Measurements from ENCODE around the gene GLT8D1.

The GLT8D1 gene

DNA sequence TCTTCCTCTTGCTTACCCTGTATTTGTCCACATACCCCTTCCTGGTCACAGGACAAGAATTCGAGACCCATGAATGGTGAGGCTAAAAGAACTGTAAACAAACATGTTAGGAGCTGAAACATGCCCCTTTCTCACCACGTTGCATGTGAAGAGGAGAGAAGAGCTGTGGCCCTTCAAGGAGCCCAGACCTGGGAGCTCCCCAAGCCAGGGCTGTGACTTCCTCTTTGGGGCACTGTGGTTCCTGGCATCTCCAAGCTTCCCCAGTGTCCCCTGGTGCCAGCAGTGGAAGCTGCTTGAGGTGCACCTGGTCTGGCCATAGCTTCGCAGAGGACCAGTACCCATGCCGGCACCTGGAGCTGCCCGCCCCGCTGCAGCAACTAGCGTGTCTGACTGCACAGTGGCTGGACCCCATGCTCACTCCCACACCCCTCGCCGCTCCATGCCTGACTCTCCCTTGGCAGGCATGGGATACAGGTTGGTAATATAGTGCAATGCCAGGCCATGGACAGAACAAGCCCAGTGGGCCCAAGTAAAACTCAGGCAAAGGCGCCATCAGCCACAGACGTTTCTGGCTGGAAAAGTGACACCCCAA is 10.2 kb upstream of the GLT8D1 start:
- H3K4me3 ChIP-seq (replicated peaks; ENCODE audit: low read depth, low read length), result no peak overlapping the region
- no peaks in the 10 kb centered on the region for H3K27me3 ChIP-seq (replicated peaks; ENCODE audit: control insufficient read depth, insufficient read depth, low read length)
- TF ChIP-seq, protein P1, sequence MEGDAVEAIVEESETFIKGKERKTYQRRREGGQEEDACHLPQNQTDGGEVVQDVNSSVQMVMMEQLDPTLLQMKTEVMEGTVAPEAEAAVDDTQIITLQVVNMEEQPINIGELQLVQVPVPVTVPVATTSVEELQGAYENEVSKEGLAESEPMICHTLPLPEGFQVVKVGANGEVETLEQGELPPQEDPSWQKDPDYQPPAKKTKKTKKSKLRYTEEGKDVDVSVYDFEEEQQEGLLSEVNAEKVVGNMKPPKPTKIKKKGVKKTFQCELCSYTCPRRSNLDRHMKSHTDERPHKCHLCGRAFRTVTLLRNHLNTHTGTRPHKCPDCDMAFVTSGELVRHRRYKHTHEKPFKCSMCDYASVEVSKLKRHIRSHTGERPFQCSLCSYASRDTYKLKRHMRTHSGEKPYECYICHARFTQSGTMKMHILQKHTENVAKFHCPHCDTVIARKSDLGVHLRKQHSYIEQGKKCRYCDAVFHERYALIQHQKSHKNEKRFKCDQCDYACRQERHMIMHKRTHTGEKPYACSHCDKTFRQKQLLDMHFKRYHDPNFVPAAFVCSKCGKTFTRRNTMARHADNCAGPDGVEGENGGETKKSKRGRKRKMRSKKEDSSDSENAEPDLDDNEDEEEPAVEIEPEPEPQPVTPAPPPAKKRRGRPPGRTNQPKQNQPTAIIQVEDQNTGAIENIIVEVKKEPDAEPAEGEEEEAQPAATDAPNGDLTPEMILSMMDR (IDR thresholded peaks at IDR 0.05; ENCODE audit: insufficient read depth, low read length, poor library complexity, severe bottlenecking), result no peak
- peaks cover 4% of the 10 kb centered on the region for H3K36me3 ChIP-seq (ENCODE audit: control insufficient read depth, insufficient read depth, low read length)
- no peak for DNase-seq (ENCODE audit: extremely low read depth, insufficient read length)

DNA sequence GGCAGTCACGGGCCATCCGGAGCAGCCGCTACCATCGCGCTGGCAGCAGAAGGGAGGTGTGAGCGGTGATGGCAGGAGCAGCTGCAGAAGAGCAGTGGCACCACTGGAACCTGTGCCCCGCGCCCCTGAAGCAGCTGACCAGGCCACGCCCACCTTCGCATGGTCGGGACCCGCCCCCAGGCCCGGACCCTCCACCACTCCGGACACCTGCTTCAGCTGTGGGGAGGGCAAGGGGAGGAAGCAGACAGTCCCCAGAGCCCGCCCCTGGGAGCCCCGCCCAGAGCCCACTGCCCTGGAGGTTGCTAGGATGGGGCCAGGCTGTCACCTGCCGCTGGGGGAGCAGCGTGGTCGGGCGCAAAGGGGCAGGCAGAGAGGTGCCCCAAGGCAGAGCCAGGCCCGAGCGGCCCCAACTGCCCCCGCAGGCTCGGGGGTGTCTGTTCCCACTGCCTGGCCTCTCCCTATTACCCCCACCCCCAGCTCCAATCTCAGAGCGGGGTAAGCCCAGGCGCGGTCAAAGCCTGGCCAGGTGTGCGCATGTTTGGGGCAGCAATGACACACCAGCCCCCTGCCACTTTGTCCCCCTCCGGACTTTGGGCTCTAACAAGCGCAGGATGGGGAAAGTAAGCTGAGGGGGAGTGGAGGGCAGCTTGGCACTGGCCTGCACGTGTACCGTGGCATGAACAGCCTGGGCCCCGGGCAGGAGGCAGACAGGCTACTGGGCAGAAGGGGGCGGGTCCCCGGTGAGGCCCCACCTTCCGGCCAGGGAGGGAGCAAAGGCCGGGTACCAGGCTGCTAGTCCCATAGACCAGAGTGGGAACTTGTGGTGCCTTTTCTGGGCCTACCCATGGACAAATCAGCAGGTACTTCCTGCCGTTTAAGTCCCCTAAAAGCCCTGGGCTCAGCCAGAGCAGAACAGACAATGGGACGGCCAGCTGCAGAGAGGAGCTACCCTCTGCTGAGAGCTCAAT is 9.0 kb upstream of the GLT8D1 start:
- DNase-seq (ENCODE audit: extremely low read depth, insufficient read length), result no peak
- TF ChIP-seq, protein P1 (IDR thresholded peaks at IDR 0.05; ENCODE audit: insufficient read depth, low read length, poor library complexity, severe bottlenecking), result no peak
- H3K36me3 ChIP-seq (ENCODE audit: control insufficient read depth, insufficient read depth, low read length), result peaks cover 4% of the 10 kb centered on the region
- no peak overlapping the region for H3K4me3 ChIP-seq (replicated peaks; ENCODE audit: low read depth, low read length)
- H3K27me3 ChIP-seq (replicated peaks; ENCODE audit: control insufficient read depth, insufficient read depth, low read length), result no peaks in the 10 kb centered on the region

DNA sequence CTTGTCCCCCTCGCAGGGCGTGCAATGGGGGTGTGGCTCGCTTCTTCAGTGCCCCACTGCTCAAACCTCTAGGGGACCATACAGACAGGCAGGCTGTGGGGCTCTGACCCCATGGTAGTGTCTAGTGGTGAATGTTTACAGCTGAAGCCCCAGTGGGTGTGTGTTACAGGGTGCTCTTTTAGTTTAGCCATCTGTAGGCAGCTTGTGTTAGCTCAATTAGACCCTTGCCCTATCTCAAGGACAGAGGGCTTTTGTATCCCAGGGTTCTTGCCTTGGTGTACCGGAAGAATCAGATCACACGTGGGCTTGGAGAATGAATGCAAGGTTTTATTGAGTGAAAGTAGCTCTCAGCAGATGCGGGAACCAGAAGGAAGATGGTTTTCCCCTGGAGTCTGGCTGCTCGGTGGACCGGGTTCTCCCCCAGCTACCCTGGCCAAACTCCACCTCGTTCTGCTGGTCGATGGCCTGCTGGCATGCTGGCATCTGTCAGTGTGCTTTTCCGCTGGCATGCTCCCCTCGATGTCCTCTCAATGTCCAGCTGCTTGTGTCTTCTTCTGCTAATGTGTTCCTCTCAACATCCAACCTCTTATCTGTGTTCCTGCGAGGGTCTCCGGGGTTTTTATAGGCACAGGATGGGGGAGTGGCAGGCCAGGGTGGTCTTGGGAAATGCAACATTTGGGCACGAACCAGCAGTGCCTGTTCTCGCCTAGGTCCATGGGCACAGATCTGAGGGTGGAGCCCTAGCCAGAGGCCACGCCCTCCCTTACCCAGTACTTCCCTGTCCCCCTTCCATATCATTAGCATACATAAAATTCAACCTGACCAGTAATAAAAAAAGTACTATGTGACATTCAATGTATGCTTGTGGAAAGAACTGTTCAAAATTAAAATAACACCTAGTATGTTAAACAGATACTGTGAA is 7.0 kb upstream of the GLT8D1 start:
- H3K36me3 ChIP-seq (ENCODE audit: control insufficient read depth, insufficient read depth, low read length), result peaks cover 4% of the 10 kb centered on the region
- H3K4me3 ChIP-seq (replicated peaks; ENCODE audit: low read depth, low read length), result no peak overlapping the region
- no peaks in the 10 kb centered on the region for H3K27me3 ChIP-seq (replicated peaks; ENCODE audit: control insufficient read depth, insufficient read depth, low read length)
- no peak for DNase-seq (ENCODE audit: extremely low read depth, insufficient read length)
- TF ChIP-seq, protein P1 (IDR thresholded peaks at IDR 0.05; ENCODE audit: insufficient read depth, low read length, poor library complexity, severe bottlenecking), result no peak

DNA sequence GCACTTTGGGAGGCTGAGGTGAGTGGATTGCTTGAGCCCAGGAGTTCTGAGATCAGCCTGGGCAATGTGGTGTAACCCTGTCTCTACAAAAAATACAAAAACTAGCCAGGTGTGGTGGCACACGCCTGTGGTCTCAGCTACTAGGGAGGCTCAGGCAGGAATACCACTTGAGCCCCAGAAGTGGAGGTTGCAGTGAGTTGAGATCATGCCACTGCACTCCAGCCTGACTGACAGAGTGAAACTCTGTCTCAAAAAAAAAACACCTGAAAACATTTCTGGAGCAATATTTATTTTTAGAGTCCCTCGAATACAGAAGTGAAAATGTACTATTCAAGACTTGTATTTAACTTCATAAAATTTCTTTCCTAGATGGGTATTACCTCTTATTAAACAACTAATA is 4.9 kb upstream of the GLT8D1 start:
- peaks cover 4% of the 10 kb centered on the region for H3K36me3 ChIP-seq (ENCODE audit: control insufficient read depth, insufficient read depth, low read length)

DNA sequence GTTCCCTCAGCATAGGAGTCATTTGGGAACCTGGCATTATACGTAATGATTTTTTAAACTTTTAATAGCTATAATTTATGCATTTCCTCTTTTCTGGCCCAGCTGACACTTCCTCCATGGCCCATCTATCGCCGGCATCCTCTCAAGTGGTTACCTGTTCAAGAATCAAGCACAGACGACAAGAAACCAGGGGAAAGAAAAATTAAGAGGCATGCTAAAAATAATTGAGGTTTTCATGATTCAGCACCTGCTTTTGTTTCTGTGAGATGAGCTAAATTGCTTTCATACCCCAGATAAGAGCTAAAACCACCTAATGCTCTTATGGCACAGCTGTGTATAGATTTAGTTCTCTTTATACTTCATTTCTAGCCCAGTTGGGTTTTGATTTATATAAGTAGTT is 2.0 kb upstream of the GLT8D1 start:
- H3K4me3 ChIP-seq (replicated peaks; ENCODE audit: low read depth, low read length), result peak overlapping the region; percentile 77
- DNase-seq (ENCODE audit: extremely low read depth, insufficient read length), result peak; percentile 69

More for the DNA sequence above, 4.9 kb upstream of the GLT8D1 start:
- Histone ChIP-seq H3K27me3 (replicated peaks; ENCODE audit: control insufficient read depth, insufficient read depth, low read length) (no peaks in the 10 kb centered on the region), H3K4me3 (replicated peaks; ENCODE audit: low read depth, low read length) (no peak overlapping the region)
- TF ChIP-seq, protein P1 (IDR thresholded peaks at IDR 0.05; ENCODE audit: insufficient read depth, low read length, poor library complexity, severe bottlenecking), result no peak
- peak; percentile 38 for DNase-seq (ENCODE audit: extremely low read depth, insufficient read length)

More for the DNA sequence above, 2.0 kb upstream of the GLT8D1 start:
- TF ChIP-seq, protein P1 (IDR thresholded peaks at IDR 0.05; ENCODE audit: insufficient read depth, low read length, poor library complexity, severe bottlenecking), result no peak
- no peaks in the 10 kb centered on the region for H3K27me3 ChIP-seq (replicated peaks; ENCODE audit: control insufficient read depth, insufficient read depth, low read length)
- peaks cover 2% of the 10 kb centered on the region for H3K36me3 ChIP-seq (ENCODE audit: control insufficient read depth, insufficient read depth, low read length)

All from GM06990 (cell line).